Measurements from ENCODE around the gene CFAP61. TPM values are rescaled to one million over a fixed set of nuclear protein-coding genes. Genes with fewer than 3 reads are reported as not detected.

Gene CFAP61
- total and polyA plus RNA-seq, 2 donors = 0.32 to 0.35 TPM

DNA sequence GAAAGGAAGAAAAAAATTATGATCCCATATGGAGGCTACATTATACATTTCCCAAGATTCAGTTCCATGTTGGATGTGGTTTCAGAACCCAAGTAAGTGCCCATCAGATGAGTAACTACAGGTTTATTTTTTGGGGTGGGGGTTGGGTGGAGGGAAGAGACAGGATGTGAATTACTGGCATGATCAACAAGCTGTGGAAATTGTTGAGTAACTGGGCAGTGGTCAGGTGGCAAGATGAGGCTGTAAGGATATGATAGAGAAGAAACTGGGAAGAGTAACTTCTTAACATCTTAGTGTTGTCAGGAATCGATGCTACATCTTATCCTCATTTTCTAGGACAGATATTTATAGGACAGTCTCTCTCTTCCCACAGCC is 153.5 kb downstream of the CFAP61 start:
- Histone ChIP-seq H3K4me1 (ENCODE audit: insufficient read depth) (no peaks in the 10 kb centered on the region), H3K36me3 (ENCODE audit: insufficient read depth) (no peaks in the 10 kb centered on the region), H3K27ac (ENCODE audit: low read depth) (no peak overlapping the region), H3K4me3 (ENCODE audit: low read depth, low read length) (no peak overlapping the region)
- 86% methylated on average over 1 of the region's 1 CpG for WGBS
- DNase-seq (ENCODE audit: extremely low spot score) = no peak

- H3K27ac ChIP-seq (ENCODE audit: low read depth) = no peak overlapping the region
- DNase-seq (ENCODE audit: extremely low spot score) = no peak
- WGBS = 80% methylated on average over 1 of the region's 1 CpG
- no peaks in the 10 kb centered on the region for H3K36me3 ChIP-seq (ENCODE audit: insufficient read depth)
- no peak overlapping the region for H3K4me3 ChIP-seq (ENCODE audit: low read depth, low read length)
- no peaks in the 10 kb centered on the region for H3K4me1 ChIP-seq (ENCODE audit: insufficient read depth)
These were observed 154.5 kb downstream of the CFAP61 start for GRCh38 chr20:20206788-20207187.

DNA sequence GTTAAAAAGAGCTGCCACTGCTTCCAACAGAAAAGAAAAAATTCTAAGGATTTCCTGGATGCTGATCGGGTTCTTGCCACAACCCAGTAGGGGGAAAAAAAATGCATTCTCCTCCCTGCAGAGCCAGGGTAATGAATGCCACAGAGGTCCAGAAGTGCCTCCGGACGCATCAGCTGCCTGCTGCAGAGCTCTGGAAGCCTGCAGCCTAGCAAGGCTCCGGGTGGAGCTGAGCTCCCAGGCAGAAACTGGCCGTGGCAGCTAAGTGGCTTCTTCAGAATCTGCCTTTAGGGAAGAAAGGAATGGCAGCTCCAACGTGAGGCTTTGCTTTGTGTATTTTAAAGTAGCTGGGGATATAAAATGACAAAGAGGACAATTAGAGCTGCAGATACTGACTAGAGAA is 155.0 kb downstream of the CFAP61 start:
- H3K36me3 ChIP-seq (ENCODE audit: insufficient read depth) = no peaks in the 10 kb centered on the region
- no peak overlapping the region for H3K4me3 ChIP-seq (ENCODE audit: low read depth, low read length)
- H3K27ac ChIP-seq (ENCODE audit: low read depth) = no peak overlapping the region
- WGBS = 15% methylated on average over 6 of the region's 6 CpGs
- no peaks in the 10 kb centered on the region for H3K4me1 ChIP-seq (ENCODE audit: insufficient read depth)
- no peak for DNase-seq (ENCODE audit: extremely low spot score)

GRCh38 chr20:20207872-20208271 is 155.5 kb downstream of the CFAP61 start:
- DNase-seq (ENCODE audit: extremely low spot score) = no peak
- 75% methylated on average over 7 of the region's 7 CpGs for WGBS
- Histone ChIP-seq H3K4me3 (ENCODE audit: low read depth, low read length) (no peak overlapping the region), H3K4me1 (ENCODE audit: insufficient read depth) (no peaks in the 10 kb centered on the region), H3K36me3 (ENCODE audit: insufficient read depth) (no peaks in the 10 kb centered on the region), H3K27ac (ENCODE audit: low read depth) (no peak overlapping the region)

DNA sequence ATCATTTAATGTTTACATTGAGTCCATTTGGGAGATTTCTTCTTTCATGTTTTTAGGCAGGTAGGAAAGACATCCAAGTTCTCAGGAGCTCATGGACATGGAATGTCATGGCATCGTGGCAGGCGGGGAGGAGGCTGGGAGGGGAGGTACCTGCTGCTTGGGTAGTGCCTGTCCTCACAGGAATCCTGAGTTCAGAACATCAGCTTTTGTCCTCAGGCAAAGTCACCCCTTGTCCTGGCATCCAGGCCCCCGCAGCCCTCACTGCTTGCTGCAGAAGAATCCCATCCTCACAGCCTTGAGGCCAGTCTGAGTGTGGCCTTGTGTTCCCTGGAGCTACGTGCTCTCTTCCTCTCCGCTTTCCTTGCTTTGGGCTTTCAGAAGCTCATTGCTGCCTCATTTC is 157.4 kb downstream of the CFAP61 start:
- H3K4me3 ChIP-seq (ENCODE audit: low read depth, low read length) = no peak overlapping the region
- no peak for DNase-seq (ENCODE audit: extremely low spot score)
- no peaks in the 10 kb centered on the region for H3K4me1 ChIP-seq (ENCODE audit: insufficient read depth)
- WGBS = 68% methylated on average over 5 of the region's 5 CpGs
- H3K27ac ChIP-seq (ENCODE audit: low read depth) = no peak overlapping the region
- no peaks in the 10 kb centered on the region for H3K36me3 ChIP-seq (ENCODE audit: insufficient read depth)

- Histone ChIP-seq H3K4me1 (ENCODE audit: insufficient read depth) (no peaks in the 10 kb centered on the region), H3K27ac (ENCODE audit: low read depth) (no peak overlapping the region), H3K36me3 (ENCODE audit: insufficient read depth) (no peaks in the 10 kb centered on the region), H3K4me3 (ENCODE audit: low read depth, low read length) (no peak overlapping the region)
- WGBS = 46% methylated on average over 5 of the region's 5 CpGs
- DNase-seq (ENCODE audit: extremely low spot score) = no peak
These were observed 158.0 kb downstream of the CFAP61 start for GRCh38 chr20:20210327-20210726.

DNA sequence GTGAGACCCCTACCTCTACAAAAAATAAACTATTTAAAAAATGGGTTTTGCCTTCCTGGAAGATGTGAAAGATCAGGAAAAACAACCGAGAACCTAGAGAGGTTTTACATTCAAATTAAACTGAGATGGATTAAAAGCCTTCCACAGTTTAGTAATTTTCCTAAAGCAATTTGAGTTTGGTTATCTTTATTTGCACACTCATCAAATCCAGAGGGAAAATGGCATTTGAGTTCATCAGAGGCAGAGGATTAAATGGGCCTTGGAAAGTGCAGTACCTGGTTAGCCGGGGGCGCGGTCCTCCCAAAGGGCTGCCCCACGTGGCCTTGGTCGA is 158.6 kb downstream of the CFAP61 start:
- 74% methylated on average over 6 of the region's 6 CpGs for WGBS
- no peaks in the 10 kb centered on the region for H3K4me1 ChIP-seq (ENCODE audit: insufficient read depth)
- no peak overlapping the region for H3K4me3 ChIP-seq (ENCODE audit: low read depth, low read length)
- H3K36me3 ChIP-seq (ENCODE audit: insufficient read depth) = no peaks in the 10 kb centered on the region
- H3K27ac ChIP-seq (ENCODE audit: low read depth) = no peak overlapping the region
- DNase-seq (ENCODE audit: extremely low spot score) = no peak

GRCh38 chr20:20211274-20211987 is 159.1 kb downstream of the CFAP61 start:
- Histone ChIP-seq H3K27ac (ENCODE audit: low read depth) (no peak overlapping the region), H3K4me3 (ENCODE audit: low read depth, low read length) (no peak overlapping the region), H3K4me1 (ENCODE audit: insufficient read depth) (no peaks in the 10 kb centered on the region), H3K36me3 (ENCODE audit: insufficient read depth) (no peaks in the 10 kb centered on the region)
- DNase-seq (ENCODE audit: extremely low spot score) = no peak
- 44% methylated on average over 5 of the region's 5 CpGs for WGBS

- DNase-seq (ENCODE audit: extremely low spot score) = no peak
- 75% methylated on average over 11 of the region's 11 CpGs for WGBS
- Histone ChIP-seq H3K4me1 (ENCODE audit: insufficient read depth) (no peaks in the 10 kb centered on the region), H3K36me3 (ENCODE audit: insufficient read depth) (no peaks in the 10 kb centered on the region), H3K27ac (ENCODE audit: low read depth) (no peak overlapping the region), H3K4me3 (ENCODE audit: low read depth, low read length) (no peak overlapping the region)
These were observed 159.7 kb downstream of the CFAP61 start for GRCh38 chr20:20211988-20212518.

DNA sequence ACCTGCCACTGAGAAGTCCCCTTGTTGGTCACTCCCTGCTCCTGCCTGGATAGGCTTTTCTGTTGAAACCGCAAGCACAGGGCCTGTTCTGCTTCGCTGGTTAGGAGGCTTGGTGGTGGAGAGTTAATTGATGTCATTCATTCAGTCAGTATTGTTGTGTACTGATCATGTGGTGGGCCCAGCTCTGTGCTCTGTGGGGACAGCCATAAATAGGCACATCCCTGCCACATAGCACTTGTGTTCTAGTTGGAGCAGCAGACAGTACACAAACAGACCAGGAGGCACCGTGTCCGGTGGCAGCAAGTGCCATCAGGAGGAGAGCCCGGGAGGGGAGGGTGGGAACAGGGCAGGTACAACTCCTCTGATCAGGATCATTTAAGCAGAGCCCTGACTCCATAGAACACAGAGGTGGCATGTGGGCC is 160.4 kb downstream of the CFAP61 start:
- WGBS = 85% methylated on average over 5 of the region's 5 CpGs
- no peak for DNase-seq (ENCODE audit: extremely low spot score)
- no peaks in the 10 kb centered on the region for H3K4me1 ChIP-seq (ENCODE audit: insufficient read depth)
- no peak overlapping the region for H3K4me3 ChIP-seq (ENCODE audit: low read depth, low read length)
- no peaks in the 10 kb centered on the region for H3K36me3 ChIP-seq (ENCODE audit: insufficient read depth)
- no peak overlapping the region for H3K27ac ChIP-seq (ENCODE audit: low read depth)

DNA sequence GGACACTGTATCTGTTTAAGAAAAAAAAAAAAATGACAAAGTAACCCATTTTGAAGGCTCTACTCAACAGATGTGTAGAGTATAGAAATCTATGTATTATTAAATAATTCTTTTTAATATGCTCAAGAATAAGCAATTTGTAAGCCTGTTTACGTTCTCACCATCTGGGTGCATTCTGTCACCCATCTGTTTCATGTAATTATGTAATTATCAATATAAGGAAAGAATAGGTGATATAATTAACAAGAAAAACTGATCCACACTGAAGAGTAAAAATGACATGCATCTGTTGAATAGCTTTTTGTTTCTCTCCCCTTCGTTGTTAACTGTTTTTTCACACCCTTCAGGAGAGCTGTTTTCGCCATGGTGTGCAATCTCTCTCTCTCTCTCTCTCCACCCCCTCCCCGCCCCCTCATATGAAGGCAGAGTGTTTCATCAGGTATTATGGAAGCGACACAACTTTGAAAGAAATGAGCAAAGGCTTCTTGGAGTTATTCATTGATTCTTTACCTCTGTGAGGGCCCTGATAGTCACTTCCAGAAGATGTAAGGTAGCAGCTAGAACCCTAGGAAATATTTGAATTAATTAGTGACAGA is 161.3 kb downstream of the CFAP61 start:
- Histone ChIP-seq H3K27ac (ENCODE audit: low read depth) (no peak overlapping the region), H3K4me3 (ENCODE audit: low read depth, low read length) (no peak overlapping the region), H3K36me3 (ENCODE audit: insufficient read depth) (no peaks in the 10 kb centered on the region), H3K4me1 (ENCODE audit: insufficient read depth) (no peaks in the 10 kb centered on the region)
- DNase-seq (ENCODE audit: extremely low spot score) = no peak
- 67% methylated on average over 5 of the region's 5 CpGs for WGBS

GRCh38 chr20:20214757-20215275 is 162.5 kb downstream of the CFAP61 start:
- 41% methylated on average over 7 of the region's 7 CpGs for WGBS

GRCh38 chr20:20215976-20216727 is 163.8 kb downstream of the CFAP61 start:
- 30% methylated on average over 12 of the region's 12 CpGs for WGBS

More at GRCh38 chr20:20214757-20215275, 162.5 kb downstream of the CFAP61 start:
- no peaks in the 10 kb centered on the region for H3K4me1 ChIP-seq (ENCODE audit: insufficient read depth)
- no peak overlapping the region for H3K27ac ChIP-seq (ENCODE audit: low read depth)
- no peak overlapping the region for H3K4me3 ChIP-seq (ENCODE audit: low read depth, low read length)
- no peak for DNase-seq (ENCODE audit: extremely low spot score)
- H3K36me3 ChIP-seq (ENCODE audit: insufficient read depth) = no peaks in the 10 kb centered on the region

GRCh38 chr20:20216941-20217340 is 164.6 kb downstream of the CFAP61 start:
- Histone ChIP-seq H3K4me3 (ENCODE audit: low read depth, low read length) (no peak overlapping the region), H3K27ac (ENCODE audit: low read depth) (no peak overlapping the region), H3K4me1 (ENCODE audit: insufficient read depth) (no peaks in the 10 kb centered on the region), H3K36me3 (ENCODE audit: insufficient read depth) (no peaks in the 10 kb centered on the region)
- WGBS = 44% methylated on average over 2 of the region's 2 CpGs
- no peak for DNase-seq (ENCODE audit: extremely low spot score)

More at GRCh38 chr20:20215976-20216727, 163.8 kb downstream of the CFAP61 start:
- no peak for DNase-seq (ENCODE audit: extremely low spot score)
- Histone ChIP-seq H3K4me1 (ENCODE audit: insufficient read depth) (no peaks in the 10 kb centered on the region), H3K4me3 (ENCODE audit: low read depth, low read length) (no peak overlapping the region), H3K36me3 (ENCODE audit: insufficient read depth) (no peaks in the 10 kb centered on the region), H3K27ac (ENCODE audit: low read depth) (no peak overlapping the region)
